SK-N-SH (cell line): Measurements from ENCODE around the gene GRK2. TPM values are rescaled to one million over a fixed set of nuclear protein-coding genes. Genes with fewer than 3 reads are reported as not detected.

Experiments
- CTCF ChIA-PET: fragments of 300-600, 350-600 bp; formaldehyde crosslinking; extraction: SDS; loops from one replicate; lab custom pipeline; 2021; lab: Yijun Ruan, JAX
- POLR2A ChIA-PET: fragments of 350-600 bp; sonication (Branson Sonifier 250); formaldehyde crosslinking; extraction: SDS; loops from one replicate; lab custom pipeline; 2020; ENCODE audit warnings: antibody characterized with exemption, inconsistent platforms; lab: Yijun Ruan, JAX
- DNase-seq: peaks from one replicate; pipeline ENCODE4 v3.0.0; 2012
- H2AFZ ChIP-seq: fragments of 200-600 bp; sonication (generic); 2 replicates; pipeline ENCODE4 v1.8.1; 2016; ENCODE audit warnings: antibody characterized with exemption, mild to moderate bottlenecking, low read depth
- H3F3A ChIP-seq: fragments of 200-600 bp; sonication (generic); replicated peaks from 2 replicates; pipeline ENCODE3; 2016; ENCODE audit warnings: antibody characterized with exemption, mild to moderate bottlenecking; ENCODE audit not compliant: insufficient read depth
- H3K27ac ChIP-seq, 2 experiments: fragments of 200-500 bp in 1 of 2; fragments of 200-600 bp in 1 of 2; sonication (Bioruptor generic) in 1 of 2; sonication (generic), shearing (Covaris generic) in 1 of 2; 2 replicates each; pipeline versions ENCODE4 v1.5.1 to v1.6.1; 2014 to 2016; ENCODE audit warnings: low read depth in 2 of 2, inconsistent platforms in 1 of 2, low read length in 1 of 2, mild to moderate bottlenecking in 1 of 2, mixed read lengths in 1 of 2
- H3K27me3 ChIP-seq: fragments of 200-600 bp; sonication (generic), shearing (Covaris generic); 2 replicates; pipeline ENCODE4 v1.6.1; 2016; ENCODE audit warnings: mixed run types; ENCODE audit not compliant: insufficient read depth
- H3K36me3 ChIP-seq, 2 experiments: fragments of 200-500 bp in 1 of 2; fragments of 200-600 bp in 1 of 2; sonication (Bioruptor generic) in 1 of 2; sonication (generic) in 1 of 2; replicated peaks in 1 of 2; 2 replicates each; pipeline versions ENCODE3 to v1.5.1; 2014 to 2016; ENCODE audit warnings: low read length in 1 of 2, mild to moderate bottlenecking in 1 of 2; ENCODE audit not compliant: insufficient read depth in 2 of 2, control insufficient read depth in 1 of 2
- H3K4me1 ChIP-seq, 2 experiments: fragments of 200-500 bp in 1 of 2; fragments of 200-600 bp in 1 of 2; sonication (Bioruptor generic) in 1 of 2; sonication (generic), shearing (Covaris generic) in 1 of 2; 2 replicates each; pipeline versions ENCODE4 v1.5.1 to v1.6.1; 2014 to 2016; ENCODE audit warnings: low read depth in 1 of 2, low read length in 1 of 2, mixed run types in 1 of 2; ENCODE audit not compliant: insufficient read depth in 2 of 2, control insufficient read depth in 1 of 2
- H3K4me2 ChIP-seq: fragments of 200-600 bp; sonication (generic), shearing (Covaris generic); 2 replicates; pipeline ENCODE4 v1.6.1; 2017; ENCODE audit warnings: mixed run types
- H3K4me3 ChIP-seq, 2 experiments: fragments of 200-500 bp in 1 of 2; fragments of 200-600 bp in 1 of 2; sonication (Bioruptor generic) in 1 of 2; sonication (generic), shearing (Covaris generic) in 1 of 2; 2 replicates each; pipeline versions ENCODE4 v1.5.1 to v1.8.1; 2014 to 2016; ENCODE audit warnings: low read depth in 2 of 2, inconsistent platforms in 1 of 2, low read length in 1 of 2, mild to moderate bottlenecking in 1 of 2, mixed read lengths in 1 of 2, moderate library complexity in 1 of 2
- H3K79me2 ChIP-seq: fragments of 200-600 bp; sonication (generic); 2 replicates; pipeline ENCODE4 v1.8.1; 2017; ENCODE audit warnings: mild to moderate bottlenecking; ENCODE audit not compliant: insufficient read depth
- H3K9ac ChIP-seq: fragments of 200-600 bp; sonication (generic); 2 replicates; pipeline ENCODE4 v1.6.1; 2017; ENCODE audit warnings: mixed run types
- H3K9me2 ChIP-seq: fragments of 200-600 bp; sonication (generic); 2 replicates; pipeline ENCODE4 v1.6.1; 2017; ENCODE audit warnings: mixed run types
- H3K9me3 ChIP-seq: fragments of 200-600 bp; sonication (generic); 2 replicates; pipeline ENCODE4 v1.6.1; 2017; ENCODE audit warnings: mixed run types, mild to moderate bottlenecking, moderate library complexity
- H4K20me1 ChIP-seq: fragments of 200-600 bp; sonication (generic); 2 replicates; pipeline ENCODE4 v1.6.1; 2017; ENCODE audit warnings: mild to moderate bottlenecking, mixed run types; ENCODE audit not compliant: insufficient read depth
- CHD2 ChIP-seq: fragments of 150-350 bp; IDR thresholded peaks from 2 replicates; pipeline ENCODE4 v1.6.1; 2018; ENCODE audit warnings: low read length; ENCODE audit not compliant: partially characterized antibody
- EZH2phosphoT487 ChIP-seq: fragments of 200-600 bp; sonication (generic); IDR thresholded peaks from 2 replicates; pipeline ENCODE4 v1.6.1; 2017; ENCODE audit warnings: low read depth, mixed run types, mild to moderate bottlenecking, antibody characterized with exemption, moderate library complexity, borderline replicate concordance
- FOXJ3 ChIP-seq: sonication (generic); formaldehyde crosslinking; IDR thresholded peaks from 2 replicates; pipeline ENCODE4 v1.5.1; 2020; ENCODE audit warnings: mild to moderate bottlenecking, missing genetic modification reagents
- FOXM1 ChIP-seq: IDR thresholded peaks from 2 replicates; pipeline ENCODE4 v1.4.0; 2012; ENCODE audit warnings: low read depth, mild to moderate bottlenecking
- GATA2 ChIP-seq: sonication (generic); formaldehyde crosslinking; IDR thresholded peaks from 2 replicates; pipeline ENCODE4 v1.5.0; 2020; ENCODE audit warnings: mild to moderate bottlenecking, missing genetic modification reagents
- MAX ChIP-seq: IDR thresholded peaks from 2 replicates; pipeline ENCODE4 v1.4.0; 2012; ENCODE audit warnings: low read depth
- MXI1 ChIP-seq: IDR thresholded peaks from 2 replicates; pipeline ENCODE4 v1.6.1; 2012; ENCODE audit warnings: mild to moderate bottlenecking, low read depth, low read length, improper control_type of control experiment
- POLR2AphosphoS5 ChIP-seq: IDR thresholded peaks from 2 replicates; pipeline ENCODE4 v1.6.1; 2012; ENCODE audit warnings: low read depth, low read length
- RAD21 ChIP-seq: IDR thresholded peaks from 2 replicates; pipeline ENCODE4 v1.6.1; 2012; ENCODE audit warnings: mild to moderate bottlenecking, low read length
- RCOR1 ChIP-seq: fragments of 150-350 bp; IDR thresholded peaks from 2 replicates; pipeline ENCODE4 v1.6.1; 2017; ENCODE audit warnings: antibody characterized with exemption, low read length
- REST ChIP-seq: IDR thresholded peaks from 2 replicates; pipeline ENCODE4 v1.6.1; 2012; ENCODE audit warnings: mild to moderate bottlenecking, low read depth, low read length, moderate library complexity
- RFX5 ChIP-seq: IDR thresholded peaks from 2 replicates; pipeline ENCODE4 v1.6.1; 2012; ENCODE audit warnings: mild to moderate bottlenecking, improper control_type of control experiment, low read length
- SIN3A ChIP-seq: IDR thresholded peaks from 2 replicates; pipeline ENCODE4 v1.6.1; 2012; ENCODE audit warnings: low read depth, mild to moderate bottlenecking, low read length, moderate library complexity, borderline replicate concordance
- TAF1 ChIP-seq: IDR thresholded peaks from 2 replicates; pipeline ENCODE4 v1.6.1; 2012; ENCODE audit warnings: low read depth, mild to moderate bottlenecking, low read length, moderate library complexity, borderline replicate concordance
- TCF12 ChIP-seq: IDR thresholded peaks from 2 replicates; pipeline ENCODE4 v1.4.0; 2012
- YY1 ChIP-seq: IDR thresholded peaks from 2 replicates; pipeline ENCODE4 v1.4.0; 2012; ENCODE audit warnings: low read depth, mild to moderate bottlenecking
- ZBTB33 ChIP-seq: IDR thresholded peaks from 2 replicates; pipeline ENCODE4 v1.4.0; 2012; ENCODE audit warnings: low read depth, borderline replicate concordance
- WGBS: methylation state at CpG from one replicate; pipeline ENCODE4 v1.1.6; 2017; ENCODE audit warnings: low lambda C conversion rate; 5-methylcytosine and 5-hydroxymethylcytosine counted together
- polyA plus RNA-seq, 3 experiments: library from polyadenylated mRNA; depleted of rRNA; stranded (reverse); fragments of >200 nt; gene quantifications; 2 replicates each; pipeline ENCODE4 v1.2.3, GENCODE V29; 2012

The GRK2 gene
- polyA plus RNA-seq, 1 of the 3 experiments (the other 2 are of a cell fraction): 48.5 TPM

- no peak for TF ChIP-seq ZBTB33
- TF ChIP-seq RAD21: peak; percentile 4; the same call in 1 of the 2 replicates
- peak; percentile 100 for TF ChIP-seq TAF1
- peak; percentile 99 for TF ChIP-seq SIN3A
- no peak for TF ChIP-seq GATA2 (CRISPR knock-in tag)
- TF ChIP-seq YY1: peak; percentile 55; the same call in 1 of the 2 replicates
These were observed 26.3 kb upstream of the GRK2 start (continued) for GRCh38 chr11:67239783-67240575.

GRCh38 chr11:67240576-67241389 lies 25.5 kb upstream of the GRK2 start:
- H3K4me3 ChIP-seq: peak overlapping the region; percentile 70 to 89
- TF ChIP-seq TCF12: peak; percentile 33; the same call in 1 of the 2 replicates
- peak; percentile 75; the same call in 1 of the 2 replicates for TF ChIP-seq REST
- peak; percentile 17 for TF ChIP-seq CHD2
- TF ChIP-seq FOXJ3 (CRISPR knock-in tag): 0 out of 2 replicates have a peak, but pooled peaks have one; percentile 21
- TF ChIP-seq RCOR1: no peak
- no peak for TF ChIP-seq SIN3A
- TF ChIP-seq TAF1: no peak
- no peak for TF ChIP-seq RAD21
- peak; percentile 98 for TF ChIP-seq MXI1
- no peak for TF ChIP-seq FOXM1
- no peak for TF ChIP-seq RFX5
- no peak for TF ChIP-seq YY1
- no peak for TF ChIP-seq POLR2AphosphoS5
- TF ChIP-seq EZH2phosphoT487: no peak
- peak; percentile 72 for TF ChIP-seq MAX
- H3K9me3 ChIP-seq: no peaks in the 10 kb centered on the region
- WGBS: 2% methylated on average over 16 of the region's 16 CpGs
- peaks cover 18 to 26% of the 10 kb centered on the region in 2 experiments for H3K36me3 ChIP-seq
- ChIA-PET CTCF (interaction anchor here (0.7 to 2.5 kb wide), 10 partner anchors 12 to 187 kb away, joined by 3 to 18 read pairs (median 4); no protein-coding TSS in a partner anchor), POLR2A (interaction anchor here (1.0 to 1.8 kb wide), 4 partner anchors 13 to 134 kb away, joined by 3 to 5 read pairs (median 4); no protein-coding TSS in a partner anchor)
- peaks cover 7 to 24% of the 10 kb centered on the region in 2 experiments; a peak in 3 of 4 replicates for H3K4me1 ChIP-seq
- H2AFZ ChIP-seq: no peak overlapping the region
- peaks cover 28% of the 10 kb centered on the region for H4K20me1 ChIP-seq
- H3K27ac ChIP-seq: peak overlapping the region; percentile 89 to 96
- peaks cover 59% of the 10 kb centered on the region for H3K79me2 ChIP-seq
- no peaks in the 10 kb centered on the region for H3K9me2 ChIP-seq
- H3K27me3 ChIP-seq: no peaks in the 10 kb centered on the region
- peak overlapping the region; percentile 99 for H3K4me2 ChIP-seq
- peak overlapping the region; percentile 94 for H3K9ac ChIP-seq
- DNase-seq: peak; percentile 58
- peaks cover 29% of the 10 kb centered on the region for H3F3A ChIP-seq
